Neuron (in vitro differentiated cells): ENCODE data around the gene BSG.

Experiments used
- H2AFZ ChIP-seq: one replicate; pipeline ENCODE4 v1.6.1; 2013; ENCODE audit warnings: low read depth, mild to moderate bottlenecking, inconsistent platforms, low read length, moderate library complexity
- H3K27me3 ChIP-seq: one replicate; pipeline ENCODE4 v1.6.1; 2013; ENCODE audit warnings: low read length; ENCODE audit not compliant: insufficient read depth
- H3K36me3 ChIP-seq: one replicate; pipeline ENCODE4 v1.6.1; 2013; ENCODE audit warnings: low read length; ENCODE audit not compliant: insufficient read depth
- H3K4me1 ChIP-seq: one replicate; pipeline ENCODE4 v1.6.1; 2013; ENCODE audit warnings: low read length; ENCODE audit not compliant: insufficient read depth
- H3K4me3 ChIP-seq: 2 replicates; pipeline ENCODE4 v1.5.1; 2013; ENCODE audit warnings: mild to moderate bottlenecking, low read length, moderate library complexity
- H3K9me3 ChIP-seq: one replicate; pipeline ENCODE4 v1.6.1; 2013; ENCODE audit warnings: low read length

The BSG gene

DNA sequence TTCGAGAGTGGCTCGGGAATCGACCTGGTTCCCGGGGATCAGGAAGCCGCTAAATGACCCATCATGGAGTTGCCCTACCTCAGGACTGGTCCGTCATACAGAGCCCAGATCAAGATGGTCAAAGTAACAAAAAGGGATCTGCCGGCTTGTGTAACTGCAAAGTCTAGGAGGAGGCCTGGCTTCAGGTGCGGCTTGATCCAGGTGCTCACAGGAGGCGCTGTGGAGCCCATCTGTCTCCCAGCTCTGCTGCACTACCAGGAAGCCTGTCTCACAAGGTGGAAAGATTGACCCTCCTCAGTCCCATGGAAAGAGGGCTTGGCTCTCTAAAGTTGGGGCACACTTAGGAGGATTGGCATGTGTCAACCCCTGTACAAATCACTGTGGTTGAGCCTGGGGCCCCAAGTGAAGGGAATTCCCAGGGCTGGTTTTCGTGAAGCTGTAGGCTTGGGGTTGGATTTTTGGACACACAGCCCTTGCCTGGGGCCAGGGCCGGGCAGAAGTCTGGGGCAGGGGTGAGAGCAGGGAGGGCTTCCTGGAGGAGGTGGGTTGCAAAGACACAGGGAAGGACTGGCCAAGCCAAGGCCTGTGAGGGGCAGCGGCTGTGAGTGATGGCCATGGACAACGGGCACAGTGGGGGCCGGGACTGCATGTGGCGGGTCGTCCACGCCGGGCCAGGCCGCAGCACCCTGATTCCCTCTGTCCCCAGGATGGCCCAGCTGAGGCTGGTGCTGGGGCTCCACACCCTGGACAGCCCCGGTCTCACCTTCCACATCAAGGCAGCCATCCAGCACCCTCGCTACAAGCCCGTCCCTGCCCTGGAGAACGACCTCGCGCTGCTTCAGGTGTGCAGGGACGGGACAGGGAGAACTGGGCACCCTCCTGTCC, 24.3 kb upstream of the BSG start:
- Histone ChIP-seq H3K9me3 (no peaks in the 10 kb centered on the region), H2AFZ (no peak overlapping the region), H3K4me3 (no peak overlapping the region), H3K4me1 (peaks cover 4% of the 10 kb centered on the region), H3K36me3 (no peaks in the 10 kb centered on the region), H3K27me3 (no peaks in the 10 kb centered on the region)

GRCh38 chr19:548886-549830, 23.2 kb upstream of the BSG start:
- peaks cover 4% of the 10 kb centered on the region for H3K4me1 ChIP-seq
- no peak overlapping the region for H2AFZ ChIP-seq

DNA sequence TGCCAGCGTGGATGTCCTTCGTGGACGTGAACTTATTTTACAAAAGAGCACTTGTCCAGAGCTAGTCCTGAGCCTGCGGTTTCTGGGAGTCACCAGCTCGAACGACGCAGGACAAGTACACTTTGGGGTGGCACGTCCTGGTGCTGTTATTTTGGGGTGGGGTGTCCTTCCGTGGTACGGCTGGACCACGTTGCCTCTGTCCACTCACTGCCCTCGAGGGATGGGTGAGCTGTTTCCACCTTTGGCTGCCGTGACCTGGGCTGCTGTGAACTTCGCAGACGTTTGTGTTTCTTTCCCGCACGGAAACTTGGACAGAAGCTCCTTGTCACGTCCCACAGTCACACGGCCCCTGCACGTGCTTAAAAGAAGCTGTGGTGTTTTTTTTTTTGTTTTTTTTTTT, 17.6 kb upstream of the BSG start:
- no peaks in the 10 kb centered on the region for H3K36me3 ChIP-seq
- H3K27me3 ChIP-seq: no peaks in the 10 kb centered on the region
- H2AFZ ChIP-seq: no peak overlapping the region

More at GRCh38 chr19:548886-549830, 23.2 kb upstream of the BSG start:
- Histone ChIP-seq H3K36me3 (no peaks in the 10 kb centered on the region), H3K4me3 (no peak overlapping the region), H3K9me3 (no peaks in the 10 kb centered on the region), H3K27me3 (no peaks in the 10 kb centered on the region)

GRCh38 chr19:555474-555808, 17.0 kb upstream of the BSG start:
- Histone ChIP-seq H3K27me3 (no peaks in the 10 kb centered on the region), H3K9me3 (no peaks in the 10 kb centered on the region), H2AFZ (no peak overlapping the region), H3K36me3 (no peaks in the 10 kb centered on the region), H3K4me3 (no peak overlapping the region), H3K4me1 (peaks cover 4% of the 10 kb centered on the region)

More for the DNA sequence above, 17.6 kb upstream of the BSG start:
- H3K4me3 ChIP-seq: no peak overlapping the region
- no peaks in the 10 kb centered on the region for H3K9me3 ChIP-seq
- peaks cover 4% of the 10 kb centered on the region for H3K4me1 ChIP-seq

DNA sequence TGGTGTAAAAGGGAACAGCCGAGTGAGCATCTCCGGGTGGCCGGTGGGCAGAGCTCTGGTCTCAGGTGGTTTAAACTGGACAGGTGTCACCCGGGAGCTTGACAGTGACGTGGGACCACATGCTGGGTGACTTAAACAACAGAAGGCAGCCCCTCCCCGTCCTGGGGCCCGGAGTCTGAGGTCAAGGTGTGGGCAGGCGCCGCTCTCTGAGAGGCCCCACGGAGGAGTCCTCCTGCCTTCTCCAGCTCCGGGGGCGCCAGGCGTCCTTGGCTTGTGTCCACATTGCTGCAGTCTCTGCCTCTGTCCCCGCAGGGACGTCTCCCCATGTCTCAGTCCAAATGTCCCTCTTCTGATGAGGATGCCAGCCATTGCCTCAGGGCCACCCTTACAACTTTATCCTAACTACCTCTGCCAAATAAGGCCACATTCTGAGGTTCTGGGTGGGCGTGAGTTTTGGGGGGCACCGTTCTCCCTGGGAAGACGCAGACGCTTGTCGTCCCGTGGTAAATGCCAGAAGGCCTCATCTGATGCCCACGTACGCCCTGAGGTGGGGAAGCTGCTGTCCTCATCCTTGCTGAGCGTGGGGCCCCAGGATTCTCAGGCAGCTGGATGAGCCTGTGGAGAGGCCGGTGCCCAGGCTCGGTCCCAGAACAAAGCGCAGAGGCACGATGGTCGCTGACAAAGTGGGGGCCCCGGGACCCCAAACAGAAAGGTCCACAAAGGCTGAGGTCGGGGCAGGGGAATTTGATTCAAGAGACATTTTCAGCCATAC, 15.6 kb upstream of the BSG start:
- peaks cover 2% of the 10 kb centered on the region for H3K9me3 ChIP-seq
- H3K4me3 ChIP-seq: no peak overlapping the region
- no peak overlapping the region for H2AFZ ChIP-seq
- no peaks in the 10 kb centered on the region for H3K4me1 ChIP-seq
- H3K27me3 ChIP-seq: no peaks in the 10 kb centered on the region
- no peaks in the 10 kb centered on the region for H3K36me3 ChIP-seq

DNA sequence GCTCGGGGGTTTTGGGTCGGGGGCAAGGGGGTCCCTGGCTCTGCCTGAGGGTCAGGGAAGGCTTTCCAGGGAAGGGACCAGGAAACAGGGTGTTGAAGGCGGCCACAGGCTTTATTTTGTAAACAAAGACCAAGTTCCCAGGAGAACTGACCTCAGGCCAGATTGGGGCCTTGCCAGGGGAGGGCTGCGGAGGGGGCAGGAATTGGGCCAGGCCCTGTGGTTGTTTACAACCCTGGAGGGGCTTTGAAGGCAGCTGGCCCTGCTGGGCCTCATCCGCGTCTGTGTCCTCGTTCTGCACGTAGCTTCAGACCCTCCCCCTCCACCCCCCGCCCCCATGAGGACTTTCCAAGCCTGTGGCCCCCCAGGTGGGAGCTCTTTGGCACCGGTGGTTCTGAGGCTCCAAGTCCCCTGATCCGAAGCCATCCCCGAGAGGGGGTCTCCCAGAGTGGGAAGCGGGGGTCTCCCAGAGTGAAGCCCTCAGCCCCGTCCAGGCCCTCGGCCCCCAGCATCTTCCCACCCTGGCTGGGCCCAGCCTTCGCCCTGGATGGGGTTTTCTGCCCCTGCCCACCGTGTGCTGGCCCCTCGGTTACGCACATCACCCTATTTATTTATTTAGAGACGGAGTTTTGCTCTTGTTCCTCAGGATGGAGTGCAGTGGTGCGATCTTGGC, 13.5 kb upstream of the BSG start:
- Histone ChIP-seq H3K9me3 (peaks cover 5% of the 10 kb centered on the region), H3K36me3 (no peaks in the 10 kb centered on the region), H2AFZ (no peak overlapping the region), H3K27me3 (no peaks in the 10 kb centered on the region), H3K4me1 (no peaks in the 10 kb centered on the region), H3K4me3 (no peak overlapping the region)

DNA sequence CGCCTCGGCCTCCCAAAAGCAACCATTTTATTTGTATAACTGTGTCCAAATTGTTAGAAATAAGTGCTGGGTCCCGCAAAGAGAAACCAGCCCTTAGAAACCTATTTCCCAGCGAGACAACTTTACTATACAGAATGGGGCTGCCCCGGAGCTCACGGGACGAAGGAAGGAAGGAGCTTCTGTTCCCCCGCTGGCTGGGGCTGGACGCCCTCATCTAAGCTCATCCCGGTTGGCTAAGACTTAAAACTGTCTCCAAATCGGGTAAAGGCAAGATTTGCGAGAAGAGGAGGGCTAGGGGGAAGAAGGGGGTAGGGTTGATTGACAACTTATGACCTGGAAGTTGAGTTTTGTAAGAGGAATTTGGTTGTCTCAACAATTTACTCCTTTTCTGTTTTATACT, 12.3 kb upstream of the BSG start:
- no peaks in the 10 kb centered on the region for H3K27me3 ChIP-seq
- no peaks in the 10 kb centered on the region for H3K36me3 ChIP-seq
- H3K4me1 ChIP-seq: no peaks in the 10 kb centered on the region
- no peak overlapping the region for H2AFZ ChIP-seq
- peaks cover 5% of the 10 kb centered on the region for H3K9me3 ChIP-seq
- no peak overlapping the region for H3K4me3 ChIP-seq

GRCh38 chr19:566403-566802, 6.0 kb upstream of the BSG start:
- Histone ChIP-seq H3K36me3 (peaks cover 3% of the 10 kb centered on the region), H3K4me3 (no peak overlapping the region), H3K27me3 (no peaks in the 10 kb centered on the region), H3K9me3 (peaks cover 6% of the 10 kb centered on the region), H3K4me1 (peaks cover 5% of the 10 kb centered on the region), H2AFZ (no peak overlapping the region)

- Histone ChIP-seq H3K4me1 (peaks cover 5% of the 10 kb centered on the region), H3K36me3 (peaks cover 3% of the 10 kb centered on the region), H3K9me3 (peaks cover 6% of the 10 kb centered on the region), H2AFZ (no peak overlapping the region), H3K4me3 (no peak overlapping the region), H3K27me3 (no peaks in the 10 kb centered on the region)
Measured at GRCh38 chr19:566844-567243, 5.6 kb upstream of the BSG start.

GRCh38 chr19:567296-567900, 5.0 kb upstream of the BSG start:
- peaks cover 3% of the 10 kb centered on the region for H3K36me3 ChIP-seq
- peaks cover 5% of the 10 kb centered on the region for H3K4me1 ChIP-seq
- no peaks in the 10 kb centered on the region for H3K27me3 ChIP-seq

DNA sequence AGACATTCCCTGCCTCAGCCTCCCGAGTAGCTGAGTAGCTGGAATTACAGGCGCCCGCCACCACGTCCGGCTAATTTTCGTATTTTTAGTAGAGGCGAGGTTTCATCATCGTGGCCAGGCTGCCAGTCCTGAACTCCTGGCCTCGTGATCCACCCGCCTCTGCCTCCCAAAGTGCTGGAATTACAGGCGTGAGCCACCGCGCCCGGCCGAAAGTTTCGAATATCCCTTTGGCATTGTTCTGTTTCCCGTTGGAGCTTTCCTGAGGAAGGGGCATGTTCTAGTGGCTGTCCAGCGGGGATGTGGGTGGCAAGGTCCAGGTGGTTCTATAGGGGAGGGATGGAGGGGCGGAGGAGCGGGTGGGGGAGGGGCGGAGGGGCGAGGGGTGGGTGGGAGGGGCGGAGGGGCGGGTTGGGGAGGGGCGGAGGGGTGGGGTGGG, 2.1 kb upstream of the BSG start:
- H3K36me3 ChIP-seq: peaks cover 3% of the 10 kb centered on the region
- H3K4me3 ChIP-seq: no peak overlapping the region
- peaks cover 2% of the 10 kb centered on the region for H3K9me3 ChIP-seq
- H3K4me1 ChIP-seq: peaks cover 20% of the 10 kb centered on the region
- H2AFZ ChIP-seq: no peak overlapping the region
- no peaks in the 10 kb centered on the region for H3K27me3 ChIP-seq

More at GRCh38 chr19:567296-567900, 5.0 kb upstream of the BSG start:
- peaks cover 6% of the 10 kb centered on the region for H3K9me3 ChIP-seq
- no peak overlapping the region for H3K4me3 ChIP-seq
- no peak overlapping the region for H2AFZ ChIP-seq
